ENCODE data around the gene DDX27.

The DDX27 gene

GRCh38 chr20:49278818-49279676, 59.8 kb downstream of the DDX27 start:
- peak; percentile 63 for DNase-seq (ENCODE audit: low spot score)

- DNase-seq (ENCODE audit: low spot score): peak; percentile 75
Observed at GRCh38 chr20:49279677-49280462, 60.7 kb downstream of the DDX27 start.

GRCh38 chr20:49280463-49281058, 61.3 kb downstream of the DDX27 start:
- DNase-seq (ENCODE audit: low spot score): peak; percentile 46

GRCh38 chr20:49281059-49281912, 62.1 kb downstream of the DDX27 start:
- peak; percentile 93 for DNase-seq (ENCODE audit: low spot score)

GRCh38 chr20:49281913-49282467, 62.8 kb downstream of the DDX27 start:
- no peak for DNase-seq (ENCODE audit: low spot score)

GRCh38 chr20:49282584-49283171, 63.5 kb downstream of the DDX27 start:
- DNase-seq (ENCODE audit: low spot score): peak; percentile 54

GRCh38 chr20:49283176-49283702, 64.0 kb downstream of the DDX27 start:
- DNase-seq (ENCODE audit: low spot score): no peak

GRCh38 chr20:49283703-49284625, 64.7 kb downstream of the DDX27 start:
- peak; percentile 45 for DNase-seq (ENCODE audit: low spot score)

- no peak for DNase-seq (ENCODE audit: low spot score)
Observed at GRCh38 chr20:49284818-49285217, 65.6 kb downstream of the DDX27 start.

- DNase-seq (ENCODE audit: low spot score): no peak
Observed at GRCh38 chr20:49285233-49285668, 66.0 kb downstream of the DDX27 start.

GRCh38 chr20:49285813-49286494, 66.7 kb downstream of the DDX27 start:
- DNase-seq (ENCODE audit: low spot score): no peak

- peak; percentile 63 for DNase-seq (ENCODE audit: low spot score)
Observed at GRCh38 chr20:49286689-49287551, 67.7 kb downstream of the DDX27 start.

GRCh38 chr20:49287555-49288249, 68.5 kb downstream of the DDX27 start:
- peak; percentile 75 for DNase-seq (ENCODE audit: low spot score)

GRCh38 chr20:49288250-49288751, 69.1 kb downstream of the DDX27 start:
- no peak for DNase-seq (ENCODE audit: low spot score)

GRCh38 chr20:49288784-49289696, 69.8 kb downstream of the DDX27 start:
- no peak for DNase-seq (ENCODE audit: low spot score)

- no peak for DNase-seq (ENCODE audit: low spot score)
Observed at GRCh38 chr20:49290608-49291191, 71.5 kb downstream of the DDX27 start.
